HFFc6 (cell line): ENCODE results near the gene S100A3. TPM values are rescaled to one million over a fixed set of nuclear protein-coding genes. Genes with fewer than 3 reads are reported as not detected.

Source experiments
- DNase-seq: peaks from one replicate; pipeline ENCODE4 v3.0.0-alpha.2; 2018
- H3K27ac Mint-ChIP-seq: 2 replicates; pipeline ENCODE4 v1.8.0; 2020; ENCODE audit warnings: mild to moderate bottlenecking, mixed read lengths
- H3K27me3 Mint-ChIP-seq: 2 replicates; pipeline ENCODE4 v1.8.0; 2021; ENCODE audit warnings: mild to moderate bottlenecking, moderate library complexity, mixed read lengths; ENCODE audit not compliant: insufficient read depth
- H3K36me3 Mint-ChIP-seq: 2 replicates; pipeline ENCODE4 v1.8.0; 2021; ENCODE audit warnings: low read depth, mixed read lengths
- H3K4me1 Mint-ChIP-seq: 2 replicates; pipeline ENCODE4 v1.8.0; 2020; ENCODE audit warnings: low read depth, mixed read lengths
- H3K4me3 Mint-ChIP-seq: 2 replicates; pipeline ENCODE4 v1.8.0; 2020; ENCODE audit warnings: mild to moderate bottlenecking, moderate library complexity, mixed read lengths
- H3K9me3 Mint-ChIP-seq: 2 replicates; pipeline ENCODE4 v1.8.0; 2020; ENCODE audit warnings: mild to moderate bottlenecking, mixed read lengths
- CTCF ChIP-seq: fragments of 200-600 bp; sonication (generic); IDR thresholded peaks from 2 replicates; pipeline ENCODE4 v1.5.0; 2021; ENCODE audit warnings: antibody characterized with exemption, mild to moderate bottlenecking
- total RNA-seq, 6 experiments: library from RNA; stranded (reverse); fragmentation: NEBNext Ultra II Directional; extraction: Animal tissue kit (Norgen Biotek cat#: 25700); gene quantifications; 2 replicates in 1 of 6; 3 replicates in 5 of 6; pipeline ENCODE4 v1.2.3, GENCODE V29; 2021

The S100A3 gene
- total RNA-seq, 6 experiments from 2014 or later = 3.4 to 5.6 (median 5.1) TPM

GRCh38 chr1:153513023-153513422 lies 36.0 kb downstream of the S100A3 start:
- Mint-ChIP-seq H3K36me3 (no peaks in the 10 kb centered on the region), H3K9me3 (no peaks in the 10 kb centered on the region), H3K4me1 (peaks cover 43% of the 10 kb centered on the region), H3K27ac (no peak overlapping the region), H3K27me3 (peaks cover 5% of the 10 kb centered on the region), H3K4me3 (no peak overlapping the region)
- peak; percentile 39 for TF ChIP-seq CTCF
- no peak for DNase-seq

- H3K4me3 Mint-ChIP-seq = no peak overlapping the region
- peaks cover 58% of the 10 kb centered on the region for H3K4me1 Mint-ChIP-seq
- peak; percentile 66 for DNase-seq
- peak overlapping the region; percentile 94 for H3K27ac Mint-ChIP-seq
- no peaks in the 10 kb centered on the region for H3K36me3 Mint-ChIP-seq
- H3K9me3 Mint-ChIP-seq = no peaks in the 10 kb centered on the region
- peak; percentile 93 for TF ChIP-seq CTCF
- H3K27me3 Mint-ChIP-seq = peaks cover 3% of the 10 kb centered on the region
Observed at GRCh38 chr1:153510984-153511410, 38.1 kb downstream of the S100A3 start.

GRCh38 chr1:153509729-153510354 lies 39.2 kb downstream of the S100A3 start:
- peak overlapping the region; percentile 56; the same call in 1 of the 2 replicates for H3K27ac Mint-ChIP-seq
- H3K27me3 Mint-ChIP-seq = peaks cover 2% of the 10 kb centered on the region; the same call in 1 of the 2 replicates
- H3K4me1 Mint-ChIP-seq = peaks cover 67% of the 10 kb centered on the region
- H3K4me3 Mint-ChIP-seq = no peak overlapping the region
- TF ChIP-seq CTCF = peak; percentile 89
- no peaks in the 10 kb centered on the region for H3K9me3 Mint-ChIP-seq
- DNase-seq = no peak
- no peaks in the 10 kb centered on the region for H3K36me3 Mint-ChIP-seq

- peaks cover 2% of the 10 kb centered on the region; the same call in 1 of the 2 replicates for H3K27me3 Mint-ChIP-seq
- no peaks in the 10 kb centered on the region for H3K9me3 Mint-ChIP-seq
- no peaks in the 10 kb centered on the region for H3K36me3 Mint-ChIP-seq
- no peak for TF ChIP-seq CTCF
- peak overlapping the region; percentile 56; the same call in 1 of the 2 replicates for H3K27ac Mint-ChIP-seq
- H3K4me3 Mint-ChIP-seq = no peak overlapping the region
- peaks cover 67% of the 10 kb centered on the region for H3K4me1 Mint-ChIP-seq
- DNase-seq = no peak
Observed at GRCh38 chr1:153509036-153509435, 40.0 kb downstream of the S100A3 start.

- H3K27ac Mint-ChIP-seq = peak overlapping the region; percentile 86
Observed at GRCh38 chr1:153507926-153508583, 41.0 kb downstream of the S100A3 start.

More at GRCh38 chr1:153507926-153508583, 41.0 kb downstream of the S100A3 start:
- H3K27me3 Mint-ChIP-seq = peaks cover 2% of the 10 kb centered on the region; the same call in 1 of the 2 replicates
- DNase-seq = no peak
- TF ChIP-seq CTCF = no peak
- peak overlapping the region; percentile 50 for H3K4me3 Mint-ChIP-seq
- H3K36me3 Mint-ChIP-seq = no peaks in the 10 kb centered on the region
- H3K9me3 Mint-ChIP-seq = no peaks in the 10 kb centered on the region
- H3K4me1 Mint-ChIP-seq = peaks cover 67% of the 10 kb centered on the region
